ENCODE measurements around the gene RAD23B.
"Not testable (repeated sequence)": the region's sequence is repeated elsewhere in the genome, so short reads cannot be mapped to it uniquely, and the experiment has no call there.

Gene RAD23B

DNA sequence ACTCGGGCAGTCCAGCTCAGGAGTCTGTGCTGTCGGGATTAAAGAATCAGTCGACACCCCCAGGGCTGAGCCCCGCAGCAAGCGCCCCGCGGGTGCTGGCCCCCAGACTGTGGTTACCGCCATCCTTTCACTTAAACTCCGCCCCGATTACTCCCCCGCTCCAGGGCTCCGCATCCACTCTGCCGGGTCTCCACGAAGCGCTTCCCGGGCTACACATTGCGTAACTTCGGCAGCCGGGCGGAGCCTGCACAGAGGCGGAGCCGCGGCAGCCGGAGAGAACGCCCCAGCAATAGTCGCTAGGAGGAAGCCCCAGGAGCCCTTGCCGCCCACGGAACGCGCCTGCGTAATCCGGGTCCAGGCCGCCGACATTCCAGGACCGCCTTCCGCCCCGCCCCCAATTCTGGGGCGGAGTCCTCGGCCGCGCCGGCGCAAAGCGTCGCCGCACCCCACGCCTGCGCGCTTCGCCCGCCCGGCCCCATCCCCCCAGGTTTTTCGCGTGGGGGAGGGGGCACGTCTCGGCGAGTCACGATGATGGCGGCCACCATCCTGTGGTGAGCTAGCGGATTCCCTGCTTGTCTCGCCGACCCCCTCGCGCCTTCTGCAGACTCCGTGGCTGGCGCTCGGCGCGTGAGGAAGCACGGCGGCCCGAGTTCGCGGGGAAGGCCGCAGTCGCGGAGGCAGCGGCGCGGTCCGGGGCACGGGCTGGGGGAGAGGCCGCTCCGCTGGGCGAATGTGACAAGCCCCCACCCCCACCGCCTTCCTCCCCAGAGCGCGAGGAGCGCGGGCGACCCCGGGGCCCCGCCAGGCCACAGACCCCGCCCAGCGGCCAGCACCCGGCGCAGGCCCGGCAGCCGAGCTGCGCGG, at the start of gene RAD23B:
TSS of gene RAD23B (plus strand) at position 521 of the 864 bp plus-strand sequence. CDS start 351 bp downstream, outside the sequence.
- DNase-seq = peak; percentile 95 to 98 (median 97)

DNA sequence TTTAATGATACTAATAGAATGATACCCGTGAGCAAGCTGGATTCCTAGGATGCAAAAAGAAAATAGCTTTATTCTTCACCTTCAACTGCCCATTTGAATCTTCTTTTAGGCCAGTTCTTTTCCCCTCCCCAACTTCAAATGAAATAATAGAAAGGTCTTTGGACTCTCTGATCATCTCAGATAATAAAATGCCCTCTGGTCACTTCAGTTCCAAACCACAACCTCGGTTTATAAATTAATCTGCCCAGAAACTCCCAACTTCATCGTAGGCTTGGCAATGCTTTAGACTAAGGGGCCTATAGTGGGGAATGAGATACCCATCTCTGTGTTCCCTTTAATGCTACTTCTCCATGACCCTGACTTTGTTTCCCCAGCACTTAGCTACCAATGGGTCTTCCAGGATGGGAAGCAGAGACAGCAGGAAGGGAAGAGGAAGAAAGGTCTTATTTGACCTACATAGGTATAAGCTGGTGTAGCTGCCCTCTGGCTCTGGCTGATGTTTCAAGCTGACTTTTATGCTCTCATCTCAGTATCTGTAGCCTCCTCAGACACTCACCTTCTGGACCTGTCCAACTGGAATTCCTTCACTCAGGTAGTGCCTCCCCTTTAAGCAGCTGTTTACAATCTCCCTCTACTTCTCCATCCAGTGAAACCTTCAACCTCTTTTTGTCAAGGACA, 47.2 kb upstream of the RAD23B start:
- no peak for DNase-seq

- no peak for DNase-seq
These were observed 45.2 kb upstream of the RAD23B start for GRCh38 chr9:107237873-107238272.

DNA sequence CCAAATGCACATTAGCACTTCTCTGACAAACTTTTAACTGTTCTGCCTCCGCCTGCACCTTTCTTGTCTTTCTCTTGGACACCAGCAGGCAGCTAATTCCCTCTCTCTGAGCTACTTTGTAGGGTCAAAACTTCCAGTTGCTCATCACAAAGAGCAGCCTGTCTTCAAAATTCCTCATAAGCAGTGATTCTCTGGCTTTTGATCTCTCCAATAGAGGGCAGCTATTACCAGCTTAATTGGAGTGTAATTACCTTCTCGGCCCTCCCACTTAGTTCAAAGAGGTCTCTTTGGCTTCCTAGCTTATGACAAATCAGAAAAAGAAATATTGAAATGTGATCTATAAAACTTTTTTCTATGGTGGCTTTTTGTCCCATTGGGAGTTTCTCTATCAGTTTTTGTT, 43.6 kb upstream of the RAD23B start:
- no peak for DNase-seq

GRCh38 chr9:107240260-107240659, 42.8 kb upstream of the RAD23B start:
- DNase-seq = no peak

DNA sequence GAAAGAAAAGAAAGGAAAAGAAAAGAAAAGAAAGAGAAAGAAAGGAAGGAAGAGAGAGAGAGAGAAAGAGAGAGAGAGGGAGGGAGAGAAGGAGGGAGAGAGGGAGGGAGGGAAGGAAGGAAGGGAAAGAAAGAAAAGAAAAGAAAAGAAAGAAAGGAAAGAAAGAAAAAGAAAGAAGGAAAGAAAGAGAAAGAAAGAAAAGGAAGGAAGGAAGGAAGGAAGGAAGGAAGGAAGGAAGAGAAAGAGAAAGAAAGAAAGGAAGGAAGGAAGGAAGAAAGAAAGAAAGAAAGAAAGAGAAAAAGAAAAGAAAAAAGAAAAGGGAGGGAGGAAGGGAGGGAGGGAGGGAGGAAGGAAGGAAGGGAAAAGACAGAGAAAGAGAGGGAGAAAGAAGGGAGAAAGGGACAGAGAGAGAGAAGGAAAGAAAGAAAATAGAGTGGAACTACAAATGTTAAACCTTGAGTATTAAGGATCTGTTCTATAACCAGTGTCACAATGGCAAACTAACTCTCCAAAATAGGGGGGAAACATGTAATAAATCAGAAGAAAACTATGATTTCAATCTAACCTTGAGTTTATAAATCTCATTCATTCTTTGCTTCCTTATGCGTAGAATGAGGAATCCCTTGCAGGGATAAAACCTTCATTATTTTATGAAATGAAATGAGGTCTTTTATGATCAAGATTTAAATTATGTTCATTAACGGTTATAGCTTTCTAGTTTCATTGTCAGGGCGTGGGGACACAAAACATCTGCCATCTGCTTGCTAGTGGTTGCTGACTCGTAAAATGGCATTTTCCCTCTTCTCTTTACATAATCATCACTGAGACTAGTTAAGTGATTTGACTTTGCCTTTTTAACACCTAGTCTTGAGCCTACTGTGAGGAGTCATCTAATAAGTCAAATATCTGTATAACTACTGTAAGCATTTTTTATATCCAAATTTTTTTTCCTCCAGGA, 40.7 kb upstream of the RAD23B start:
- DNase-seq = no peak

DNA sequence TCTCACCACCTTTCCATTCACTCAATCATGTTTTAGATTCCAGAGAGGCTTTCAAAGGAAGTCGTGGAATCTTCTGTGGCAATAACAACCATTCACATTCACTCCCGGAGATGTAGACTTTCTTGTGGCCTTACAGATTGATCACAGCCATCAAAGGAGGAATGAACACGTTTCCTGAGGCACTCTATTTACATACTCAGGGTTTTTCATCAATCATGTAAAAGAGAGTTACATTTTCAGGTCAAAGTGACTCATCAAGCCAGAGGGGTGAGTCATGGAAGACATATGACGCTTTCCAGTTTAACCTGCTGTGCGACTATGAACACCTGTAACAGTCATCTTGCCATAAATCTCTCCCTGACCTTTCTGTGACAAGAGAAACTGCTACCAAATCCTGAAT, 39.3 kb upstream of the RAD23B start:
- DNase-seq = peak in 1 of 4 experiments; percentile 8

DNA sequence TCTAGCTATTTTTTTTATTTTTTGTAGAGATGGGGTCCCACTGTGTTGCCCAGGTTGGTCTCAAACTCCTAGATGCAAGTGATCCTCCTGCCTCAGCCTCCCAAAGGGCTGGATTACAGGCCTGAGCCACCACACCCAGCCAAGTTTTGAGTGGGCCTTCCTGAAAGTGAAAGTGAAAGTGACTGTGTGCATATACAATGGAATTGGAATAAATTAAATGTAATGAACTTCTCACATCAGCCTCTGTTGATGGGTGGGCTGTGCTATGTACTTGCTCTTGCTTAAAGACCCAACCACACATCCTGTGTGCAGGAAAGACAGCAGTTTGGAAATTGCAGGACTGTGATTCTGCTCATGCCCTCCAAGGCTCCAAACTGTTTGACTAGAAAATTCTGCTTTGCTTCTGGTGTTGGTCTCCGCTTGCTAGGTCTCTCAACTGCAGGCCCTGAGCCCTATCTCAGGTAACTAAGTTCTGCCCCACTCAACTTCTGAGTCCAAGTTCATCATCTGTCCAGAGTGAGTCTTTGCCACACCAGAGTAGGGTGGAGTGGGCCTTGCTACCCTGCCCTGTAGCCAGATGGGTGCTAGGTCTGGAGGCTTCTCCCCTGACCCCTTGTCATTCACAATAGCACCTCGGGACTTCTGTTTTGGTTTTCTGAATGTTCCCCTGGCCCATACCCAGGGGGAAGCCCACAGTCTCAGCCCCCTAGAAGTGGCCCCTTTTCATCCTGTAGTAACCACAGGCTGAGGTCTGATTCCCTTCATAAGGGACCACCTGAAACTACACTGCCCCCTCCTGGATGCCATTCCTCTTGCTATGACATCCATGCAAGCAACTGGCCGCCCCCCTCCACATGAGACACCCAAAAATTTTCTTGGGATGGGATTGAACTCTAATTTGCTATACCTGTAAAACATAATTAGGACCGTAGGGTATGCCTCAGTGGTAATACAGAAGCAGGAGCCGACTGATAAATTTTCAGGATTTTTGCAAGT, 36.5 kb upstream of the RAD23B start:
- no peak for DNase-seq

- no peak for DNase-seq
These were observed 34.4 kb upstream of the RAD23B start for GRCh38 chr9:107248714-107249113.

GRCh38 chr9:107249131-107249533, 33.9 kb upstream of the RAD23B start:
- no peak for DNase-seq

GRCh38 chr9:107249665-107250285, 33.3 kb upstream of the RAD23B start:
- no peak for DNase-seq

- no peak for DNase-seq
These were observed 31.2 kb upstream of the RAD23B start for GRCh38 chr9:107251756-107252322.

DNA sequence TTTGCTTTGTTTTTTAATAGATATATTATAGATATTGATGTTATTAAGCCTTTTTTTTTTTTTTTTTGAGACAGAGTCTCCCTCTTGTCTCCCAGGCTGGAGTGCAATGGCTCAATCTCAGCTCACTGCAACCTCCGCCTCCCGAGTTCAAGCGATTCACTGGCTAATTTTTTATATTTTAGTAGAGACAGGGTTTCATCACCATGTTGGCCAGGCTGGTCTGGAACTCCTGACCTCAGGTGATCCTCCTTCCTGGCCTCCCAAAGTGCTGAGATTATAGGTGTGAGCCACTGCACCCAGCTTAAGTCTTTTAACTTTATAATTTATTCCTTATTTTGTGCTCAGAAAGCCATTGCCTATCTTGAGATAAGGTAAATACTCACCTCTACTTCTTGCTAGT, 24.2 kb upstream of the RAD23B start:
- no peak for DNase-seq

DNA sequence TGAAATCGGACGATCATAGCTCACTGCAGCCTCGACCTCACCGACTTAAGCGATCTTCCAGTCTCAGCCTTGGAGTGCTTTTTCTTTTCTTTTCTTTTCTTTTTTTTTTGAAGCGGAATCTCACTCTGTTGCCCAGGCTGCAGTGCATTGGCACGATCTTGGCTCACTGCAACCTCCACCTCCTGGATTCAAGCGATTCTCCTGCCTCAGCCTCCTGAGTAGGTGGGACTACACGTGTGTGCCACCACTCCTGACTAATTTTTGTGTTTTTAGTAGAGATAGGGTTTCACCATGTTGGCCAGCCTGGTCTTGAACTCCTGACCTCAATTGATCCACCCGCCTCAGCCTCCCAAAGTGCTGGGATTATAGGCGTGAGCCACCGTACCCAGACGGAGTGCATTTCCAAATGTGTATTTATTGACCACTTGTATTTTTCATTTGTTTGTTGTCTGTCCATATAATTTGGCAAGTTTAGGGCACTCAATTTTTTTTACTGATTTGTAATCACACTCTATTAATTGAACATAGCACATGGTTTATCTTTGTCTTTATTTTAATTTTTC, 23.2 kb upstream of the RAD23B start:
- DNase-seq = not testable (repeated sequence)

DNA sequence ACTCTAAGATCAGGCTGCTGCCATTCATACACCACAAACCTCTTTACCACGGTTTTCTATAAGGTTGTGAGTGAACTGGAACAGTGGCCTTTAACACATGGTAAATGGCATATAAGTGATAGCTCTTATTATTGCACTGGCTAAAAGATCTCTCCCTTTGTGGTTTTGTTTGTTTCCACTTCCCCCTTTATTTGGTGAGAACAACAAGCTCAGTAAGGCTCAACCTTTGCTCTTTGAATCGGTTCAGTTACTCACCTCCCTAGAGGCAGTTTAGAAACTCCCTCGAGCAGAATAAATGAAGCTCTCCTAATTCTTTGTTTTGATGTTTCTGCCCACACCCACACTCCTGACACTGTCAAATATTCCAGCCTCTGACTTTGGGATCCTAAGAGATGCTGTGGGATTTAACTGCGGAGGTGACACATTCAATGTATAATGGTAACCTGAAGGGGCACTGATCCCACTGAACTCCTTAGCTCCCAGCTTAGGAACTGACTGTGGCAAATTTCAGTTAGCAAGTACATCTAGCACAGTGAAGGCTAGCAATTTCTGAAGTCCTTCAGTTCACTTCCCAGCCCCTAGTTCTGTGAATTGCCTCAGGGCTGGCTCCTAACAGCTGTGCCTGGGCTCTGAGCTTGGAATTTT, 22.5 kb upstream of the RAD23B start:
- DNase-seq = no peak

DNA sequence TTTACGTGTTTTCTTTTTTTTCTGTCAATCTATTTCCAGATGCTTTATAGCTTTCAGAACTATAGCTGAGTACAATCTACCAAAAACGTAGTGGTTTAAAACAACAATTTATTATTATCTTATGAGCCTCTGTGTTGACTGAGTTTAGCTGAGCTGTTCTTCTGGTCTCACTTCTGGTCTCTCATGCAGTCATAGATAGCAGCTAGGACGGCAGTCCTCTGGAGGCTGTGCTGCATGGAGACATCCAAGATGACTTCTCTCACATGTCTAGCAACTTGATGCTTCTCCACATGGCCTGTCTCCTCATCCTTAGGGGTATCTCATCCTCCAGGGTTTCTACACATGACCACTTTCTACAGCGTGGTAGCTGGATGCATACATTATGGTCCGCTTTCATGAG, 22.0 kb upstream of the RAD23B start:
- no peak for DNase-seq

DNA sequence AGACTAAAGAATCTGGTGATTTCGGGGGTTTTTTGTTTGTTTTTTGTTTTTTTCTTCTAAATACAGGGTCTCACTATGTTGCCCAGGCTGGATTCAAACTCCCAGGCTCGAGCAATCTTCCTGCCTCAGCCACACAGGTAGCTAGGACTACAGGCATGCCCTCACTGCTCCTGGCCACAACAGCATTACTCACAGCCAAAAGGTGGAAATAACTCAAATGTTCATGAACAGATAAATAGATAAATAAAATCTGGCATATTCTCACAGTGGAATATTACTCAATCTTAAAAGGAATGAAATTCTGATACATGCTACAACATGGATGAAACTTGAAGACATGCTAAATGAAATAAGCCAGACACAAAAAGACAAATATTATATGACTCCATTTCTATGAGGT, 19.8 kb upstream of the RAD23B start:
- no peak for DNase-seq

DNA sequence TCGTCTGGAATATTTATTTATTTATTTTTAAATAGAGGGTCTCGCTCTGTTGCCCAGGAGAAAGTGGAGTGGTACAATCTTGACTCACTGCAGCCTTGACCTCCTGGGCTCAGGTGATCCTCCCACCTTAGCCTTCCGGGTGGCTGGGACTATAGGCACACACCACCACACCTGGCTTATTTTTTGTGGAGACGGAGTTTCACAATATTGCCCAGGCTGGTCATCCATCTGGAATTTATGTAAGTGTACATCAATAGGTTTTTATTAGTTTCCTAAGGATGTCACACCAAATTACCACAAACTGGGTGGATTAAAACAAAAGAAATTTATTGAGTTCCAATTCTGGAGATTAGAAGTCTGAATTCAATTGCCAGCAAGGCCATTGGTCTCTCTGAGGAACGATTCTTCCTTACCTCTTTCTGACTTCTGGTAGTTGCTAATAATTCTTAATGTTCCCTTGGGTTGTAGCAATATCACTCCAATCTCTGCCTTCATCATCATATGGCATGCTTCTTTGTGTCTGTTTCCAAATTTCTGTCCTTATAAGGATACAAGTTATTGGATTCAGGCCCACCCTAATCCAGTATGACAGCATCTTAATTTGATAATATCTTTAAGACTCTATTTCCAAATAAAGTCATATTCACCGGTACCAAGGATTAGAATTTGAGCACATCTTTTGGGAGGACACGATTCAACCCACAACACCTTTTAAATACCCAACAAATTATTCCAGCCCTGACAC, 16.3 kb upstream of the RAD23B start:
- DNase-seq = no peak

DNA sequence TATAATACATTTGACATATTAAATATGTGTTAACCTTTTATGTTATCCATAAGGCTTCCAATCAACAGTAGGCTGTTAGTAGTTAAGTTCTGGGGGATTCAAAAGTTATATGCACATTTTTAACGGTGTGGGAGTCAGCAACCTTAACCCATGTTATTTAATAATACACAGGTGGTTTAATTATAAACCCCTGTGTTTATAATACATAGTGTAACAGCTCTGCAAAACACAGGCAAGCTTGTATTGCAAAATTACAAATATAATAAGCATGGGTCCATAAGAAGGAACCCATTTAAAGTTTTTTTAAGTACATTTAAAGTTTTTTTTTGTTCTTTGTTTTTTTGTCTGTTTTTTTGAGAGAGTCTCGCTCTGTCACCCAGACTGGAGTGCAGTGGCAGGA, 14.5 kb upstream of the RAD23B start:
- DNase-seq = no peak
